ENCODE results near the gene CERT1. TPM values are rescaled to one million over a fixed set of nuclear protein-coding genes. Genes with fewer than 3 reads are reported as not detected.

CERT1 gene
- total RNA-seq, 1 experiment from 2014 or later: 30.0 TPM

DNA sequence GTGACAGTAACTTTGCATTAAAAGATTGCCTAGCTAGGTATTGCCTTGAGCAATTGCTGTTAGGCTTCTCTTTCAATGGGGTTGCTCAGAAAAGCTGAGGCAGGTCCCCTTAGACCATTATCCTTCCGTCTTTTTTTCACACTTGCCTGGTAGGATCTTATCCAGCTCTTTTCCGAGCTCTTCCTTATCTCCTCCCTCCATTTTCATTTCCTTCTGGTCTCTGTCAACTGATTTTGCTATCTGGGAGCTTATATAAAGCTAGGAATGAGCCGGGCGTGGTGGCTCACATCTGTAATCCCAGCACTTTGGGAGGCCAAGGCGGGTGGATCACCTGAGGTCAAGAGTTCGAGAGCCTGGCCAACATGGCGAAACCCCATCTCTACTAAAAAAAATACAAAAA, 181.0 kb downstream of the CERT1 start:
- intact Hi-C loops (cut with micrococcal nuclease; ENCODE audit: unreplicated experiment): no loop called here
- no peaks in the 10 kb centered on the region for H3K27me3 ChIP-seq (replicated peaks; ENCODE audit: insufficient read depth, low read depth, low read length, poor library complexity)
- no TSS peak for BruUV-seq (replicated peaks)
- no peak overlapping the region for H3K27ac ChIP-seq (ENCODE audit: low read depth, low read length, poor library complexity, severe bottlenecking)
- TF ChIP-seq EZH2 (IDR thresholded peaks at IDR 0.05; ENCODE audit: borderline replicate concordance, low read depth, low read length, poor library complexity, severe bottlenecking): no peak
- TF ChIP-seq, protein P1, sequence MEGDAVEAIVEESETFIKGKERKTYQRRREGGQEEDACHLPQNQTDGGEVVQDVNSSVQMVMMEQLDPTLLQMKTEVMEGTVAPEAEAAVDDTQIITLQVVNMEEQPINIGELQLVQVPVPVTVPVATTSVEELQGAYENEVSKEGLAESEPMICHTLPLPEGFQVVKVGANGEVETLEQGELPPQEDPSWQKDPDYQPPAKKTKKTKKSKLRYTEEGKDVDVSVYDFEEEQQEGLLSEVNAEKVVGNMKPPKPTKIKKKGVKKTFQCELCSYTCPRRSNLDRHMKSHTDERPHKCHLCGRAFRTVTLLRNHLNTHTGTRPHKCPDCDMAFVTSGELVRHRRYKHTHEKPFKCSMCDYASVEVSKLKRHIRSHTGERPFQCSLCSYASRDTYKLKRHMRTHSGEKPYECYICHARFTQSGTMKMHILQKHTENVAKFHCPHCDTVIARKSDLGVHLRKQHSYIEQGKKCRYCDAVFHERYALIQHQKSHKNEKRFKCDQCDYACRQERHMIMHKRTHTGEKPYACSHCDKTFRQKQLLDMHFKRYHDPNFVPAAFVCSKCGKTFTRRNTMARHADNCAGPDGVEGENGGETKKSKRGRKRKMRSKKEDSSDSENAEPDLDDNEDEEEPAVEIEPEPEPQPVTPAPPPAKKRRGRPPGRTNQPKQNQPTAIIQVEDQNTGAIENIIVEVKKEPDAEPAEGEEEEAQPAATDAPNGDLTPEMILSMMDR (conservative IDR thresholded peaks at IDR 0.05; ENCODE audit: low read depth, low read length): no peak
- ChIA-PET CTCF (no interaction called here), POLR2A (ENCODE audit: low non-redundant PET) (no interaction called here)
- H3K4me1 ChIP-seq (ENCODE audit: insufficient read depth, low read length, poor library complexity, severe bottlenecking): no peaks in the 10 kb centered on the region
- DNase-seq (ENCODE audit: low spot score): no peak
- no peak overlapping the region for H3K4me3 ChIP-seq (ENCODE audit: low read depth, low read length, poor library complexity, severe bottlenecking)
- H3K36me3 ChIP-seq (ENCODE audit: insufficient read depth, low read length, poor library complexity, severe bottlenecking): no peaks in the 10 kb centered on the region
- H3K9me3 ChIP-seq (ENCODE audit: low read depth, low read length, poor library complexity, severe bottlenecking): no peaks in the 10 kb centered on the region

Other genes starting within 250 kb of the CERT1 start
- 127 and 168 TPM in 2 replicates for gene HMGCR, start 174.4 kb downstream of the CERT1 start, total RNA-seq (2021)
- 21.5 and 23.2 TPM in 2 replicates for gene POLK, start 262 bp upstream of the CERT1 start, total RNA-seq (2021)
- gene ANKDD1B, start 99.8 kb upstream of the CERT1 start, total RNA-seq (2021): not detected in 2 replicates
- 28.3 and 28.5 TPM in 2 replicates for gene POC5, start 205.8 kb upstream of the CERT1 start, total RNA-seq (2021)